ENCODE measurements around the gene BMPR1B. TPM values are rescaled to one million over a fixed set of nuclear protein-coding genes. Genes with fewer than 3 reads are reported as not detected.

BMPR1B gene
- polyA plus RNA-seq, 2 of the 4 experiments (the other 2 are of a cell fraction) = 6.4 to 21.2 TPM

- Histone ChIP-seq H3K4me2 (peak overlapping the region; percentile 95), H3K27ac (peak overlapping the region; percentile 98 to 99), H3K4me3 (peak overlapping the region; percentile 64), H3K9me3 (no peaks in the 10 kb centered on the region), H3K4me1 (peaks cover 41% of the 10 kb centered on the region)
- POLR2A ChIA-PET = interaction anchor here (0.6 to 1.8 kb wide), 10 partner anchors 9 to 336 kb away, joined by 3 to 8 read pairs (median 5); no protein-coding TSS in a partner anchor
- FAIRE-seq (no peak), ATAC-seq (peak; percentile 70 to 73), DNase-seq (ENCODE audit: low read depth in 1 of 2, low spot score in 1 of 2) (peak in 1 of 2 experiments; percentile 83)
- 0% methylated on average over 22 of the region's 69 CpGs for WGBS (ENCODE audit: missing lambda C conversion rate)
- CTCF ChIA-PET = interaction anchor here (0.9 to 1.6 kb wide), 3 partner anchors 49 to 342 kb away, joined by 3 to 4 read pairs (median 3); no protein-coding TSS in a partner anchor
- TF ChIP-seq RNF2 (IDR thresholded peaks at IDR 0.05; ENCODE audit: borderline replicate concordance, low read depth) (no peak), MAX (IDR thresholded peaks at IDR 0.05) (peak; percentile 75)
Observed at GRCh38 chr4:94758141-94758699, 465 bp downstream of the BMPR1B start.

DNA sequence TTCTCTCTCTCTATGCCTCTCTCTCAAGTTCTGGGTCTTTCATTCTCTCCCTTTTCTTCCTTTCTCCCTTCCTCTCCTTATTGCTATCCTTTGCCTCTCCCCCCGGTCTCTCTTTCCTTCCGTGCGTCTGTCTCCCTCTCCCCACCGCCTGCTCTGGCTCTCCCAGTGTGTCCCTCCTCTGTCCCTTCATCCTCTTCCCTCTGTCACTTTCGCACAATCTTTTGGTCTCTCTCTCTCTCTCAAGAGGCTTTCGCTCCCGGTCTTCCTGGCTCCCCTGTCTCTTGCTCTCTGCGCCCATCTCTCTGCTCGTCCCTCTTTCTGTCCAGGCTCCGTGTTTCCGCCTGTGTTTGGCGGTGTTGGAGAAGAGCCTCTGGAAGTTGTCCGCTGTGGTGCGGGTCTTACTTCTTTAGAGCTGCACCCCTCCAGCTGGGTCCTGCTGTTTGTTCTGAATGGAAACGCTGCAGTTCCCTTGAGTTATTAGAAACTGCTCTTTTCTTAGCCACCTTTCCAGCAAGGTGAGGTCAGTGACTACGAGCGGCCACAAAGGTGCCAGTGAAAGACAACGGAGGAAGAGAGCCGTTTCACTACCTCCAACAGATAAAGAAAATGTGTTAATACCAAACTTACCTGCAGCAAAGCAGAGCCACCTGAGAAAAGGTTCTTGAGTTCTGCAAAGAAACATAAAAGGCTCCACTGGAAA is 1.1 kb downstream of the BMPR1B start:
- under 1% methylated on average over 18 of the region's 19 CpGs for WGBS (ENCODE audit: missing lambda C conversion rate)
- H3K4me2 ChIP-seq = peak overlapping the region; percentile 95
- FAIRE-seq = no peak

GRCh38 chr4:94759767-94760211 is 2.0 kb downstream of the BMPR1B start:
- no peak for TF ChIP-seq FOXS1 (CRISPR knock-in tag; IDR thresholded peaks at IDR 0.05)
- TF ChIP-seq RCOR1 (IDR thresholded peaks at IDR 0.05; ENCODE audit: low read depth, low read length) = no peak
- peak; percentile 57 to 67; a peak in 3 of 4 replicates for TF ChIP-seq CEBPB (IDR thresholded peaks at IDR 0.05)
- no peak for TF ChIP-seq HEYL (CRISPR knock-in tag; IDR thresholded peaks at IDR 0.05)
- no peak for TF ChIP-seq MAX (IDR thresholded peaks at IDR 0.05)
- TF ChIP-seq GATA3 (IDR thresholded peaks at IDR 0.05; ENCODE audit: borderline replicate concordance) = no peak; the same call in 1 of the 2 replicates
- TF ChIP-seq ZSCAN20 (CRISPR knock-in tag; IDR thresholded peaks at IDR 0.05) = no peak
- 0% methylated on average over 1 of the region's 1 CpG for WGBS (ENCODE audit: missing lambda C conversion rate)
- Histone ChIP-seq H3K4me1 (peaks cover 57% of the 10 kb centered on the region), H3K9me3 (no peaks in the 10 kb centered on the region), H3K27ac (peak overlapping the region; percentile 90 to 99), H3K4me2 (peak overlapping the region; percentile 95), H3K4me3 (peak overlapping the region; percentile 64)
- ATAC-seq (no peak), FAIRE-seq (no peak), DNase-seq (ENCODE audit: low read depth in 1 of 2, low spot score in 1 of 2) (peak in 1 of 2 experiments; percentile 57)
- ChIA-PET POLR2A (interaction anchor here (1.2 kb wide), 1 partner anchor 82 kb away, joined by 3 read pairs; no protein-coding TSS in a partner anchor), CTCF (interaction anchor here (0.7 to 1.4 kb wide), 2 partner anchors 7 to 44 kb away, joined by 3 to 6 read pairs; no protein-coding TSS in a partner anchor)

More for the DNA sequence above, 1.1 kb downstream of the BMPR1B start:
- Histone ChIP-seq H3K9me3 (no peaks in the 10 kb centered on the region), H3K27ac (peak overlapping the region; percentile 98 to 99), H3K4me3 (peak overlapping the region; percentile 64), H3K4me1 (peaks cover 47% of the 10 kb centered on the region)
- peak in 1 of 2 experiments; percentile 55 for DNase-seq (ENCODE audit: low read depth in 1 of 2, low spot score in 1 of 2)
- peak; percentile 51 to 59 for ATAC-seq
- CTCF ChIA-PET = interaction anchor here (0.7 kb wide), 1 partner anchor 103 kb away, joined by 3 read pairs; no protein-coding TSS in a partner anchor
- TF ChIP-seq HOXA7 (CRISPR knock-in tag; IDR thresholded peaks at IDR 0.05) (no peak), RAD21 (conservative IDR thresholded peaks at IDR 0.05 in 1 of 2, IDR thresholded peaks at IDR 0.05 in 1 of 2) (no peak), CHD4 (IDR thresholded peaks at IDR 0.05; ENCODE audit: borderline replicate concordance) (no peak)
- POLR2A ChIA-PET = interaction anchor here (1.2 to 1.5 kb wide), 3 partner anchors 61 to 334 kb away, joined by 3 to 5 read pairs (median 5); no protein-coding TSS in a partner anchor

DNA sequence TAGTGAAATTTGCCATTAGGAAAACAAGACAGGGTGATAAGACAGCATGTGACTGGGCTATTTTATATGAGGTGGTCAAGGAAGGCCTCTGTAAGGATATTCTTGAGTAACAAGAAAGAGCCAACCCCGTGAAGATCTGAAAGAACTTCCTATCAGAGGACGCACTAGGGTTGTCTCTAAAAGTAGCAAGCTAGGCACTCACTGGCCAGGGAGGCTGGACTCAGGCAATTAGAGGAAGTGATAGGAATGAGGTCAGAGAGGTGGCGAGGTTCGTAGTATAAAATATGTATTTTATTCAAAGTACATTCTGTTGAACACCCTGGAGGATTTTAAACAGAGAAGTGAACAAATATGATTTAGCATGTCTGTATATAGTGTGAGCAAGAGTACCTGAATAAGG is 4.6 kb downstream of the BMPR1B start:
- POLR2A ChIA-PET = interaction anchor here (0.7 kb wide), 2 partner anchors 85 to 252 kb away, joined by 4 read pairs; no protein-coding TSS in a partner anchor
- no peaks in the 10 kb centered on the region for H3K9me3 ChIP-seq
- 19% methylated on average over 4 of the region's 4 CpGs for WGBS (ENCODE audit: missing lambda C conversion rate)
- peak in 1 of 2 experiments; percentile 84 for DNase-seq (ENCODE audit: low read depth in 1 of 2, low spot score in 1 of 2)
- no peak for FAIRE-seq
- peak overlapping the region; percentile 95 for H3K4me2 ChIP-seq
- peak overlapping the region; percentile 12; the same call in 1 of the 3 replicates for H3K4me3 ChIP-seq
- peak; percentile 16 to 64; a peak in 3 of 6 replicates for ATAC-seq
- 0 out of 2 replicates have a peak, but pooled peaks have one; percentile 21 for TF ChIP-seq FOSB (CRISPR knock-in tag; IDR thresholded peaks at IDR 0.05)
- no peak for TF ChIP-seq MAFK (IDR thresholded peaks at IDR 0.05; ENCODE audit: partially characterized antibody)
- no peak for TF ChIP-seq JUNB (IDR thresholded peaks at IDR 0.05)
- H3K27ac ChIP-seq = peak overlapping the region; percentile 90 to 99
- peaks cover 64% of the 10 kb centered on the region for H3K4me1 ChIP-seq
- CTCF ChIA-PET = no interaction called here
